HG02981 (cell line): Measurements from ENCODE around the gene ADARB2.
"Not testable (repeated sequence)": the region's sequence is repeated elsewhere in the genome, so short reads cannot be mapped to it uniquely, and the experiment has no call there.

Experiments used
- ATAC-seq: cut with Tn5 transposase; IDR thresholded peaks from one replicate; pipeline ENCODE4 v1.9.1; 2021; ENCODE audit warnings: mild to moderate bottlenecking, moderate library complexity; ENCODE audit not compliant: unreplicated experiment

The ADARB2 gene

DNA sequence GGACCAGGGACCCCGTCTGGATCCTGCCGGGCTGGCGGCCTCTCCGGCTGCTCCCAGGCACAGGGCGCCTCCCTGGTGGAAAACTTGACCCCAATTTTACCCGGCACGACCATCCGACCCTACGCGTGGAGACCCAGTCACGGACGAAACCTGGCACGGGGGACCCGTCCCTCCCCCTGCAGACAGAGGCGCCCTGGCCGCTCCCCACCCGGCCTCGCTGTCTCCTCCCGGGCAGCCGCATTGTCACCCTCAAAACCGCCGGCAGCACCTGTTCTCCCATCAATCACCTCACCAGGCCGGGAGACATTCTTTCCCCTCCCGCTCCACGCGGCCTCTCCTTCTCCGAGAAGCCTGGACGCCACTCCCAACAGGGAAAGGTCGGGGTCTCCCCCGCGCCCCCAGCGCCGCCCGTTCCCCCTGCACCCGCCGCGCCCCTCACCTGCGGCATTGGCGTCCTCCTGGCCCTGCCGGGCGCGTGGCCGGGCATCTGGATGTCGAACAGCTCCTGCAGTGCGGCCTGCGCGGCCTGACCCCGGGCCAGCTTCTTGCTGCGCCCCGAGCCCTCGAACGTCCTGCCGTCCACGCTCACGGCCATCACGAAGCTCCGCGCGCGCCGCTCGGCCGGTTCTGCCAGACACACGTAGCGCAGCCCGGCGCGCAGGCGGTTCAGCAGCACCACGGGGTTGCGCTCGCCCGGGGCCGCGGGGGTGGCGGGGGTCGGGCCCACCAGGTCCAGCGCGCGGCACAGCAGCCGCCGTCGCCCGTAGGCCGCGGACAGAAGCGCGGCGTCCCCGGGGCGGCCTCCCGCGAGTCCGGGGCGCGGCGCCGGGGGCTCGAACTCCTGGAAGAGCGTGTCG lies 374.5 kb downstream of the ADARB2 start:
- no peak for ATAC-seq

DNA sequence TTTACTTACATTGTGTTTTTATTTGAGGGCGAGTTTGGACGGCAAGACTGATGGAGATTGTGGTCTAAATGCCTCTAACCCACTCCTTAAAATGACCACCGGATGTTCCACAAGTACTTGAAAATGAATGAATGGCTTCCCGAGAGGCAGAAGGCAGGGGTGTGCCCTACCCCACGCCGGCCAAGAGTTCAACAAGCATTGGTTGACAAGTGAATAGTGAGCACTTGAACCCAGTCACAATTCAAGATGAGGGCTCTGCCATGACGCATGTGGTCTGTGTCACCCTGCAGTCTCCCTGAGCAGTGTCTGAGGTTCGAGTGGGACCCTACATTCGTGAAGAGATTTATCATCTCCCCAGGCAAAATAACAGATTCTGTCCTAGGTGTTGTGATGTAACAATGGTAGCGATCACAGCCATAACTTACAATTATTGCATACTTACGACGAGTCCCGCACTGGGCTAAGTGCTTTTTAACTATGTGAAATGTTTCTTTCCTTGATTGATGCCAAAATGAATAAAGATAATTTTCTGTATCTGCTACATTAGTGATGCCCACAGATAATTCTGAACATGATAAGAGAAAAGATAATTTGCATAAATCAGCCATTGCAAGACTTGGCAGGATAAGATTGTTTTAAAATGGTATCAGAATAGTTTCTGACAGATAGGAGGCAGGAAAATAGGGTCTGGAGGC lies 375.8 kb downstream of the ADARB2 start:
- ATAC-seq: no peak

DNA sequence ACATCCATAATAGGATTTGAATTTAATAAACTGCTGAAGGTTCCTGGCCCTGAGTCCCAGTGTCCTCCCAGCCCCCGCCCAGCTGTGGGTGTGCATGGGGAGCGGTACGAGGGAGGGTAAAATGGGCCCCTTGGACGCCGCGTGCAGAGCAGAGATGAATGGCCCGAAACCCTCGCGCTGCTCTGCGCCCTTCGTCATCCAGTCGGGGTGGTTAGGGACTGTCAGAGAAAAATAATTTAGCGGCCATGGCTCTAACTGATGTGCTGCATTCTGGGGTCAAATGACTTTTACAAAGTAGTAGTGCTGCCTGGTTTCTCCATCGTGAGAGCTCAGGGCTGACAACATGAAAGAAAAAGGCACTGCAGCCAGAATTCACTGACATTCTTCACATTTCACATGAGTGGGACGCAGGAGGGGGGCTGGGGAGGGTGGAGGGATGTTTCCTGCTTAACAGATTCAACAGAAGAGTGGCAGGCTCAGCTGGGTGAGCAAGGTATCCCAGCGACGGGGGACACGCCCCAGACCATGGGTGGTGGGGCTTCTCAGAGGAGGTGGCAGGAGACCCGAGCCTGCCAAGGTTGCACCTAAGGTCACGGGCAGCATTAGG lies 376.7 kb downstream of the ADARB2 start:
- no peak for ATAC-seq

DNA sequence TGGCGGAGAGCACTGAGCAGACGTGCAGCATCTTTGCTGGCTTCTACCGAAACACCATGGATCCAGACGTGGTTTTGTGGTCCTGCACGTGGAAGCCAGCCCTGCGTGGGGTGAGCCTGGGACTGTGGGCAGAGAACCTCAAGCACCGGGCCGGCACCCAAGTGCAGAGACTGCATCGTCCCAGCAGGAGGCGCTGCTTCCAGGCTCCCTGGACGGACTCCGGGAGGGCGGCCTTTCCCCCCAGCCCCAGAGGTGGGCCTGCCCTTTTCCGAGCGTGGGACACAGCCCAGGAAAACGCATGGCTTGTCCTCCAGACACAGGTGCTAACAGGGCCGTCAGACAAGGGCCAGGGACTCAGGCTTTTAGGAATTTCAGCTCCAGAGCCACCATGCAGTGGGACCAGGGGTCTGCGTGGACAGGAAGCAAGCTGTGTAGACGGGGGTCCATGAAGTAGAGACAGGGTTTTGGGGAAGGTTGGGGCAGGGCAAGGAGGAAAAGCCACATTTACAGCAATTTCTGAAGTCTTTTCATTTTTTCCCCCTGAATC lies 377.2 kb downstream of the ADARB2 start:
- ATAC-seq: no peak

DNA sequence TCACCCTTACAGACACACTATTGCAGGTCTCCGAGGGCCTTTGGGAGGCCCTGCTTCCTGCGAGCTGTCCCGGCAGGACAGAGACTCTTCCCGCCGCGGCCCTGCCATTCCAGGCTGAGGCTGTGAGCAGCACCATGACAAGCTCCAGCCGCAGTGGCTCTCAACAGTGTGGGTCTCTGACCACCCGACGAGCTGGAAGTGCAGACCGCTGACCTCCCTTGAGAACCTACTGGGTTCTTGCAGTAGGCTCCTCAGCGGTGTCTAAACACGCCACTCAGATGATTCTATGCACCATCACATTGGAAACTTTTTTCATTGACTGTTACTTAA lies 377.7 kb downstream of the ADARB2 start:
- no peak for ATAC-seq

DNA sequence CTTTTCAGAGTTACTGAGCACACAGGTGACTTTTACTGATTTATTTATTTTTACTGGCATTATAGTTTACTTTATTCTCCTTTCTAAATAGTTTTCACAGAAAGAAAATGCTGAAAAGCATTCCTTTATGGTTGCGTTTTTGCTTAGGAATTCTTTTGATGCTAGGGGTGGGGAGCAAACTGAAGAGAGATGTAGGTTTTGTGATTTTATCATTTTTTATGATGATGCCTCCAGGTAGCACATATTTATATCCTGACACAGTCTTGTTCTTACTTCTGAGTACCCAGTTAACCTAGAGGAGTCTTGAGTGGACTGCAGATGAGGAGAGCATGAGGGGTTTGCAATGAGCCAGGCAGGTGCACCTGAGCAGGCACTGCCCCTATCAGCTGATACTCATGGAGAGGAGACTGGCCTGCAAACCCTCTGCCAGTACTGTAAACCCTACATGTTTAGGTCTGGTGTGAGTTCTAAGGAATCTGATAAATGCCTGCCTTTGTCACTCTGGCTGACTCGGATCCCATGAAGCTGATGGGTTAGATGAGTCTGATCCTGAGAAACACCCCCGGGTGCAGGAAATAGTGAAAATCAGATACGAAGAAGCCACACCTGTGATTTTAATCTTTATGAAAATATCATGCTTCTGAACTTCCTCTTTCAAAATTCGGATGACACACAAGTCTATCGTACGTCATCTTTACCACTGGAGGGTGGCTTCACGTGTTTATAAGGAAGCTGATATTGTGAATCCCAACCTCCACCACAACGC lies 378.3 kb downstream of the ADARB2 start:
- no peak for ATAC-seq

DNA sequence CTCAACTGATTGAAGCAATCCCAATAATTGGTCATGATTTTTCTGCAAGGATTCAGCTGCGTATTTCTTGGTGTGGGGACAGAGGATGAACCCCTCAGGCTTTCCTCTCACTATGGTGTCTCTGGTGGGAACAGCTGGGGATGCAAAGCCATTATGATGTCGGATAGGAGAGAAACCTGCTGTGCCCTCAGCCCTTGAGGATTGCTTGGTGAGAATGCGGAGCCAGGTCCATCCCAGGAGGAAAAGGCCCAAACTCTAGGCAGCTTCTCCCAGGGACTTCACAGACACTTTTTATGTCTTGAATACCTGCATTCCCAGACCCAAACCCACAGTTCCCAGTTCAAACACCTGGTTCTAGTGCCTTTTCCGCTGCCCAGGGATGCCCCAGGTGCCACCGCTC lies 379.2 kb downstream of the ADARB2 start:
- ATAC-seq: no peak

DNA sequence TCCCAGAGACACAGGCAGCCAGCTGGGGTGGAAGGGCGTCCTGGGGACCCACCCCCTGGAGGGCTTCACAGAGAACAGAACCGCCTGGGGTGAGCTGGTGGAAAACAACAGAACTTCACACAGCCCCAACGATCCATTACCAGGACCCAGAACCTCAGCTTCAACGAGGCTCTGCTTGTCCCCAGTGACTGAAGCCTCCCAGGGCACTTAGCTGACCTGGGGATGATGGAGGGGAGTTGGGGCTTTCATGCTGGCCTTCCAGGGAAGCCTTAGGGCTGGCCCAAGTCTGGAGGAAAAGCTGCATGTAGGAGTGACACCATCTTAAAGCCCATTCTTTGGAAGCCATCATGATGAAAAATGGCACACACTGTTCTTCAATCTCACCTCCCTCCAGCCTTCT lies 381.0 kb downstream of the ADARB2 start:
- ATAC-seq: no peak

DNA sequence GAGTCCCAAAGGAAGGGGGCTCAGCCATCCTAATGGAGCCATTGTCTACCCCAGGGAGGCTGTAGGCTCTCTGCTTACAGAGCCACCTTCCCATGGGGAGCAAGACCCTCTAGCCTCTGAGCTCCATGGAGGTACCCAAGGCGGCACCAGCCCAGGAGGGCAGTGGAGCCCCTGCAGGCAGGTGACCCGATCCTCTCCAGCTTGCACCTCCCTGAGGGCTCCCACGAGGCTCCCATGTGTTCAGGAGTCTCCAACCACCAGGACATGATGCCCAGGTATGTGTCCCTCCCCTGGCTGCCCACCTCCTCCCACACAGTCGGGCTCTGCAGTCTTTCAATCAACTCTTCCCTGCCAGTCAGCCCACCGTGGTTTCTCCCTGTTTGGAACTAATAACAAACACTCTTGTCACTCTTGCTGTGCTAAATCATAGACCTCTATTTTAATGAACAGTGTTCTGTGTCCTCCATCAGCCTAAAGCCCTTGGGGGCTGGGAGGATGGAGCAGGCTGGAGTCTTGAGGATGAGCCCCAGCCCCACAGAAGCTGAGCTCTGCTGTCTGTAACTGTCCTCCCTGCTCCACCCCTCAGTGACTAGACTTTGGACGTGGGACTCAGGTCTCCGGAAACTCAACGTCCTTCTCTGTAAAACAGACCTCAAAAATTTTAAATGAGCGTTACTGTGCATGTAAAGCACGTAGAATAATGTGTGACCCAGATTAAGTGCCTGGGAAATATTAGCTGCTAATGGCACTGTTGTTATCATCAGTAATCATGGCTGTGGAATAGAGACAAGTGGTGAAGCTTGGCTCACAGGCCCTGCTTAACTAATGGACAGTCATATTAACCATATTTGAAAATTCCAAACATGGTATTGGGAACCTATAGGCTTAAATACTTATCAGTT lies 382.3 kb downstream of the ADARB2 start:
- no peak for ATAC-seq

DNA sequence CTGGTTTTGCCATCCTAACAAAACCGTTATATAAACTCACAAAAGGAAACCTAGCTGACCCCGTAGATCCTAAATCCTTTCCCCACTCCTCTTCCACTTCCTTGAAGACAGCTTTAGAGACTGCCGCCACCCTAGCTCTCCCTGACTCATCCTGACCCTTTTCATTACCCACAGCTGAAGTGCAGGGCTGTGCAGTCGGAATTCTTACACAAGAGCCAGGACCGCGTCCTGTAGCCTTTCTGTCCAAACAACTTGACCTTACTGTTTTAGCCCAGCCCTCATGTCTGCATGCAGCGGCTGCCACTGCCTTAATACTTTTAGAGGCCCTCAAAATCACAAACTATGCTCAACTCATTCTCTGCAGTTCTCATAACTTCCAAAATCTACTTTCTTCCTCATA lies 385.0 kb downstream of the ADARB2 start:
- not testable (repeated sequence) for ATAC-seq

DNA sequence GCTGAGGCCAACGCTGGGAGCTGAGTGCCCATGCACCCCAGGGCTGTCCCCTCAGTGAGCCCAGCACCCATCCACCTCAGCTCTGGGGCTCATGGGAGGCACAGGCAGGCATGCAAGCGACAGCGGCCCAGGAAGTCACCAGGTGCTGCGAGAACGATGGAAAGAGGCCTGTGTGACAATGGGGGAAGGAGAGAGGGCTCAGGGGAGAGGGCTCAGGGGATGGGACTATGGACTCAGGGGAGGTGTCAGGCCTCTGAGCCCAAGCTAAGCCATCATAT lies 388.6 kb downstream of the ADARB2 start:
- no peak for ATAC-seq

DNA sequence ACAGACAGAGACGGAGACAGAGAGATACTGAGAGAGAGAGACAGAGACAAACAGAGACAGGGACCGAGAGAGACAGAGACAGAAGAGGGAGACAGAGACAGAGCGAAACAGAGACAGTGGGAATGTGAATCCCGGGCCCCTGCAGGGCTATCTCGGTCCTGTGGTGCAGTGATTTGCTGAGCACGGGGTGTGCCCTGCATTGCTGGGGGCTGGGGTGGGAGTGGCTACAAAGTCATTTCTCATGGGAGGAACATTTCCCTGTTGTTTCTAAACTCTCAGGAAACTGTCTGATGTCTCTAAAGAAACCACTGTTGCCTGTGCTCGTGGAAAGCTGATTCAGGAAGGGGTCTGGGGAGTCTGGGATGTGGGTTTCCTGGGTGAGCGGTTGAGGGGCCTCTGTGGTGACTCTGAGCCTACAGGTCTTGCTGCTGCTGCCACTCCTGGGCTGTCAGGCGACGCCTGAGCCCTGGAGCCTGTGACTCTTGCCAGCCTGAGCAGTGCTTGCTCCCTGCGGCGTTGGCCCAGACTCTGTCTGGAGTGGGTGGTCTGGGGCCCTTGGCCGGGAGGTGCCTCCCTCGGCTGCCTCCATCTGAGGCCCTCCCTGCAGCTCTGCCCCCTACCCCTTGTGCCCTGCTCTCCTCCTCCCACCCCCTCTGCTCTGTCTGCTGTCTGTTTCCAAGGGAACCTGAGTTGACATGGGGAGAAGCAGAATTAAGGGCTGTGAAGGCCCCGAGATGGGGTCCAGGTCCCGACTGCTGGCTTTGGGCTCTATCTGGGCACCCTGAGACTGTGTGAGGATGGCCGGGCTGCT lies 389.2 kb downstream of the ADARB2 start:
- no peak for ATAC-seq

DNA sequence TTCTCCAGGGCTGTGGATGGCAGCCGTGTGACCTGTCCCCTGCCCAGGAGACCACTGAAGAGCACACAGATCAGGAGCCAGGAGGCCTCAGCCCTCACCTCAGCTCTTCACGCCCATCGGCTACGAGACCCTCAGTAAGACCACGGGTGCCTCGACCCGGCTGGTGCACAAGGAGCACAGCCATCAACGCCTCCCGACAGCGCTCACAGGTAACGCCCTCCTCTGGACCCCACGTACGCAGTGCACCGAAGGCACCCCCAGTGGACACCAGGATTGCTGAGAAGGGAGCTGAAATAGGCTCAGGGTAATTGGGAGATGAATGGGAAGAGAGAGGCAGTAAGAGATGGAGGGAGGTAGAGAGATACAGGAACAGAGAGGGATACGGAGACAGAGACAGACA lies 389.8 kb downstream of the ADARB2 start:
- no peak for ATAC-seq

DNA sequence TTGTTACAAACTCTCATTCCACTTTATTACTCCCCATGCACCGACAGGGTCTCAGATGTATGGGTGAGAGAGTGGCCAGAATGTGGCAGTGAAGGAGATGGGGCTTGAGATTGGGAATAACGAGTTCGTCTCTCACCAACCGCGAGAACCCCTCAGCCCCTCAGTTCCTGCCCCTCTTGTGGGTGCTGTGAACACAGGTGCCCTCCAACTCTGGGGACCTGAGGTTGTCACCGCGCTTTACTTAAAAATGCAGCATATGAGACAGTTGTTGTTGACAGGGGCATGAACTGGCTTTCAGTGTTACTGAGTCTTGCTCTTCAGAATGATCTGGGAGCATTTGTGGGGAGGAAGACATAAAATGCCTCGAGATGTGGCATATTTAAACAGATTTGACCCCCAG lies 391.1 kb downstream of the ADARB2 start:
- ATAC-seq: no peak

DNA sequence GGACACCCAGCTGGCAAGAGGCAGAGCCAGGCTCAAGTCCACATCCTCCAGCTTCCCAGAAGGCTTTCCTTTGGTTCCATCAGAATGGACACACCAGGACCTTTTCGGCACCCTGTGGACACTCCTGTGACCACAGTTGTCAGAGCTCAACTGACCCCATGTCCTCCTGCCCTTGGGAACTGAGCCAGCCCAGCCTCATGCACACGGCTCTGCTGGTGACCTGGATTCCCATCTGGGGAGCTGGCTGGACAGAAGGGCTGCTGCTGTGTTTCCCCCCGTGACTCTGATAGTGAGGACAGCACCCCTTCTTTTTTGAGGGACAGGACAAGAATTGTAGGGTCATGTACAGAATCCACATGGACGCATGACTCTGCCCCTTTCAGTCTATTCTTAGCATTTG lies 392.0 kb downstream of the ADARB2 start:
- no peak for ATAC-seq

DNA sequence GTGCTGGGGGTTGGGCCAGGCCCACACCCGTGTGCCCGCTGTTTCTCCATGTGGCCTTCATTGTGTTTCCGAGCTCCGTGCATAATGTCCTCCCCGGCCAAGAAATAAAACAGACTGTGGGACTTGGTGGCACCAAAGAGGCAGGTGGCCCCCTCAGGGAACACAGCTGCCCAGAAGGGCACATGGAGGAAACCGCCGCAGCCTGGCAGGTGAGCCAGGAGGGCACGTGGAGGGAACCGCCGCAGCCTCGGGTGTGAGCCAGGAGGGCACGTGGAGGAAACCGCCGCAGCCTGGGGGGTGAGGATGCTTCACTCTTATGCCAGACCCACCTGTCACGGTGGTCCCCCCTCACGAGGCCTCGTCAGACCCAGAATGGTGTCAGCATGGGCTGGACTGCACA lies 392.5 kb downstream of the ADARB2 start:
- no peak for ATAC-seq

DNA sequence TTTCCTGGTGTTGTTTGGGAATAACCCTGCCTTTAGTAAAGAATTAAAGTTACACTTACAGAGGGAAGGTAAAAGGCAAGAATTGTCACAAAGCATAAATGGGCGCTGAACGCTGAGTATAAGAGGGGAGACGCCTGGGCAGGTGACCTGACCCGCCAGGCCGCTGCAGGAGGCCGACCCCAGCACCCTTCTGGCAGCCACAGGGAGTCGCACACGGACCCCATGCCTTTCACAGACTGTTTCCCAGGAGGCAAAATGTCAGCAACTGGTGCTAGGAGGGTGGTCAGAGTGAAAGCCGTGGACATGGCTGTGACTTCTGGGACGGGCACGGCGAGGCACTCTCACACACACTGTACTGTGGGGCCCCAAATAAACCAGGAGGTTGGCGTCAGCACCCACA lies 392.9 kb downstream of the ADARB2 start:
- no peak for ATAC-seq

DNA sequence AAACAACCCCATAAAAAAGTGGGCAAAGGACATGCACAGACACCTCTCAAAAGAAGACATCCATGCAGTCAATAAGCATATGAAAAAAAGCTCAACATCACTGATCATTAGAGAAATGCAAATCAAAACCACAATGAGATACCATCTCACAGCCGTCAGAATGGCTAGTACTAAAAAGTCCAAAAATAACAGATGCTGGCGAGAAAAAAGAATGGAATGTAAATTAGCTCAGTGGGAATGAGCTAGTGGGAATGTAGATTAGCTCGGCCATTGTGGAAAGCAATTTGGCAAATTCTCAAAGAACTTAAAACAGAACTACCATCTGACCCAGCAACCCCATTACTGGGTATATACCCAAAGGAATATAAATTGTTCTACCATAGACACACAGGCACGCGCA lies 394.1 kb downstream of the ADARB2 start:
- no peak for ATAC-seq

DNA sequence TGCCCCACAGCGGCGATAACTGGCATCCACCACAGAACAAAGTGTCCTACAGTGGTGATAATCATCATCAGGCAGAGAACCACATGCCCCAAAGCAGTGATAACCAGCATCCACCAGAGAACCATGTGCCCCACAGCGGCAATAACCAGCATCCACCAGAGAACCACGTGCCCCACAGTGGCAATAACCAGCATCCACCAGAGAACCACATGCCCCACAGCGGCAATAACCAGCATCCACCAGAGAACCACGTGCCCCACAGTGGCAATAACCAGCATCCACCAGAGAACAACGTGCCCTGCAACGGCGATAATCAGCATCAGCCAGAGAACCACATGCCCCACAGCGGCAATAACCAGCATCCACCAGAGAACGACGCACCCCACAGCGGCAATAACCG lies 396.3 kb downstream of the ADARB2 start:
- not testable (repeated sequence) for ATAC-seq

DNA sequence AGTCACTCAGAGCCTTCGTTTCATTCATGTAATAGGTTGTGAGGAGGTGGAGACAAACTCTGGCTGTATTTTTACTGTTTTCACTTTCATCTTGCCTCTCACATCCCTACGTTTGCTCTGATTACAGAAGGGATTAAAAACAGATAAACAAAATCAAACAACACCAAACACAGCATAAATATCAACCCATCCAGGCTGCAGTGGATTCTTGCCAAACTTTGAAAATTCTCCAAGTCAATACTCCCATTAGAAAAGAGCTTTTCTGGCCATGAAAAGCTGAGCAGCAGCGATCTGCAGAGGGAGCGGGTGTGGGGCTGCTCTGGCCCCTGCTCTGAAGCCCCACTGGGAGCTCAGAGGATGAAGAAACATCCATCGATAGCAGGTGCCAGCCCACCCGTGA lies 397.9 kb downstream of the ADARB2 start:
- no peak for ATAC-seq
